Smooth muscle cell (in vitro differentiated cells): ENCODE data around the gene RPL36. TPM values are rescaled to one million over a fixed set of nuclear protein-coding genes. Genes with fewer than 3 reads are reported as not detected.
A peak's percentile ranks its signal among the peaks of the same experiment; 100 is the strongest.
"Not testable (repeated sequence)": the region's sequence is repeated elsewhere in the genome, so short reads cannot be mapped to it uniquely, and the experiment has no call there.

Experiments used
- DNase-seq: peaks from one replicate; lab custom pipeline; 2025; ENCODE audit not compliant: unreplicated experiment; lab: John Stamatoyannopoulos, UW
- H2AFZ ChIP-seq: fragments of 200-600 bp; sonication (generic); 2 replicates; pipeline ENCODE4 v1.6.0; 2016; ENCODE audit warnings: antibody characterized with exemption, low read depth, mild to moderate bottlenecking
- H3F3A ChIP-seq: fragments of 200-600 bp; sonication (generic); 2 replicates; pipeline ENCODE4 v1.6.0; 2017; ENCODE audit warnings: antibody characterized with exemption, low read depth
- H3K27ac ChIP-seq: fragments of 200-600 bp; sonication (generic); 2 replicates; pipeline ENCODE4 v1.5.1; 2016; ENCODE audit warnings: low read depth, mild to moderate bottlenecking
- H3K27me3 ChIP-seq: fragments of 200-600 bp; sonication (generic); 2 replicates; pipeline ENCODE4 v1.6.1; 2016; ENCODE audit warnings: low read depth, mild to moderate bottlenecking
- H3K36me3 ChIP-seq: fragments of 200-600 bp; sonication (generic); 2 replicates; pipeline ENCODE4 v1.5.1; 2016; ENCODE audit warnings: low read depth
- H3K4me1 ChIP-seq: fragments of 200-600 bp; sonication (generic); 2 replicates; pipeline ENCODE4 v1.5.1; 2016; ENCODE audit warnings: low read depth
- H3K4me2 ChIP-seq: fragments of 200-600 bp; sonication (generic); 2 replicates; pipeline ENCODE4 v1.6.0; 2016; ENCODE audit warnings: mild to moderate bottlenecking
- H3K4me3 ChIP-seq: fragments of 200-600 bp; sonication (generic); 2 replicates; pipeline ENCODE4 v1.5.1; 2016; ENCODE audit warnings: mild to moderate bottlenecking
- H3K79me2 ChIP-seq: fragments of 200-600 bp; sonication (generic); 2 replicates; pipeline ENCODE4 v1.6.0; 2016; ENCODE audit warnings: low read depth, mild to moderate bottlenecking
- H3K9ac ChIP-seq: fragments of 200-600 bp; sonication (generic); 2 replicates; pipeline ENCODE4 v1.6.0; 2016; ENCODE audit warnings: low read depth
- H3K9me3 ChIP-seq: fragments of 200-600 bp; sonication (generic); replicated peaks from 2 replicates; pipeline ENCODE4 v1.5.1; 2016; ENCODE audit warnings: low read depth
- H4K20me1 ChIP-seq: fragments of 200-600 bp; sonication (generic); 2 replicates; pipeline ENCODE4 v1.6.0; 2016; ENCODE audit warnings: low read depth
- WGBS: methylation state at CpG from one replicate; pipeline ENCODE4 v1.1.7; 2016; ENCODE audit warnings: low lambda C conversion rate; 5-methylcytosine and 5-hydroxymethylcytosine counted together
- polyA plus RNA-seq: library from polyadenylated mRNA; unstranded; fragments of >200 nt; fragmentation: Nextera tagmentation; extraction: Ambion mirVana; gene quantifications from 2 replicates; pipeline ENCODE4 v1.2.1, GENCODE V29; 2016
- total RNA-seq: library from RNA; depleted of rRNA; stranded (reverse); fragments of >200 nt; gene quantifications from 2 replicates; pipeline ENCODE4 v1.2.3, GENCODE V29; 2014
- TF ChIP-seq, protein P1 (sequence below): fragments of 200-600 bp; sonication (generic); IDR thresholded peaks from 2 replicates; pipeline ENCODE4 v1.5.1; 2017; ENCODE audit warnings: borderline replicate concordance, mild to moderate bottlenecking, antibody characterized with exemption; ENCODE audit not compliant: insufficient read depth, poor library complexity, severe bottlenecking

Gene RPL36
- total and polyA plus RNA-seq, 2 experiments from 2014 or later, result 641 to 1,079 TPM

DNA sequence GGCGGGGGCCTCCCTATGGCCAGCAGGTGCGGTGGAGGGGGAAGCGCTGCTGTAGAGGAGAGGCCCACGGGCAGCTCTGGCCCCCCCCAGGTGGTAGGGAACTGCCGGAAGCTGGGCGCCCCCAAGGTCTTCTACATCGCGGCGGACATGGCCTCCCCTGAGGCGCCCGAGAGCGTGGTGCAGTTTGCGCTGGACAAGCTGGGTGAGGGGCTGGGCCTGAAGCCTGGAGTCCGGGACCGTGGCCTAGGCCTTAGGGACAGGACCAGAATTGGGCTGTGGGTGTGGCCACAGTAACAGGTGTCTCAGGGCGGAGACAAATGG is 3.8 kb upstream of the RPL36 start:
- H4K20me1 ChIP-seq, result peaks cover 15% of the 10 kb centered on the region
- H3K27ac ChIP-seq, result no peak overlapping the region
- peak overlapping the region; percentile 58 for H3K4me3 ChIP-seq

GRCh38 chr19:5686647-5687359 is 3.3 kb upstream of the RPL36 start:
- Histone ChIP-seq H3K9ac (no peak overlapping the region), H3F3A (peaks cover 15% of the 10 kb centered on the region), H3K4me2 (peak overlapping the region; percentile 82), H3K9me3 (no peaks in the 10 kb centered on the region), H3K4me3 (peak overlapping the region; percentile 58), H4K20me1 (peaks cover 20% of the 10 kb centered on the region), H3K27me3 (no peaks in the 10 kb centered on the region), H3K4me1 (peaks cover 7% of the 10 kb centered on the region), H2AFZ (no peak overlapping the region), H3K79me2 (peaks cover 18% of the 10 kb centered on the region), H3K36me3 (no peaks in the 10 kb centered on the region), H3K27ac (no peak overlapping the region)
- DNase-seq, result peak; percentile 93
- WGBS, result 2% methylated on average over 33 of the region's 59 CpGs
- TF ChIP-seq, protein P1, sequence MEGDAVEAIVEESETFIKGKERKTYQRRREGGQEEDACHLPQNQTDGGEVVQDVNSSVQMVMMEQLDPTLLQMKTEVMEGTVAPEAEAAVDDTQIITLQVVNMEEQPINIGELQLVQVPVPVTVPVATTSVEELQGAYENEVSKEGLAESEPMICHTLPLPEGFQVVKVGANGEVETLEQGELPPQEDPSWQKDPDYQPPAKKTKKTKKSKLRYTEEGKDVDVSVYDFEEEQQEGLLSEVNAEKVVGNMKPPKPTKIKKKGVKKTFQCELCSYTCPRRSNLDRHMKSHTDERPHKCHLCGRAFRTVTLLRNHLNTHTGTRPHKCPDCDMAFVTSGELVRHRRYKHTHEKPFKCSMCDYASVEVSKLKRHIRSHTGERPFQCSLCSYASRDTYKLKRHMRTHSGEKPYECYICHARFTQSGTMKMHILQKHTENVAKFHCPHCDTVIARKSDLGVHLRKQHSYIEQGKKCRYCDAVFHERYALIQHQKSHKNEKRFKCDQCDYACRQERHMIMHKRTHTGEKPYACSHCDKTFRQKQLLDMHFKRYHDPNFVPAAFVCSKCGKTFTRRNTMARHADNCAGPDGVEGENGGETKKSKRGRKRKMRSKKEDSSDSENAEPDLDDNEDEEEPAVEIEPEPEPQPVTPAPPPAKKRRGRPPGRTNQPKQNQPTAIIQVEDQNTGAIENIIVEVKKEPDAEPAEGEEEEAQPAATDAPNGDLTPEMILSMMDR, result peak; percentile 70

More for the DNA sequence above, 3.8 kb upstream of the RPL36 start:
- Histone ChIP-seq H3K9me3 (no peaks in the 10 kb centered on the region), H3K9ac (no peak overlapping the region), H3K27me3 (no peaks in the 10 kb centered on the region), H3F3A (peaks cover 12% of the 10 kb centered on the region), H3K4me1 (peaks cover 1% of the 10 kb centered on the region), H2AFZ (no peak overlapping the region), H3K4me2 (peak overlapping the region; percentile 82), H3K79me2 (peaks cover 12% of the 10 kb centered on the region), H3K36me3 (no peaks in the 10 kb centered on the region)
- WGBS, result 46% methylated on average over 15 of the region's 16 CpGs
- DNase-seq, result no peak
- TF ChIP-seq, protein P1, result no peak

DNA sequence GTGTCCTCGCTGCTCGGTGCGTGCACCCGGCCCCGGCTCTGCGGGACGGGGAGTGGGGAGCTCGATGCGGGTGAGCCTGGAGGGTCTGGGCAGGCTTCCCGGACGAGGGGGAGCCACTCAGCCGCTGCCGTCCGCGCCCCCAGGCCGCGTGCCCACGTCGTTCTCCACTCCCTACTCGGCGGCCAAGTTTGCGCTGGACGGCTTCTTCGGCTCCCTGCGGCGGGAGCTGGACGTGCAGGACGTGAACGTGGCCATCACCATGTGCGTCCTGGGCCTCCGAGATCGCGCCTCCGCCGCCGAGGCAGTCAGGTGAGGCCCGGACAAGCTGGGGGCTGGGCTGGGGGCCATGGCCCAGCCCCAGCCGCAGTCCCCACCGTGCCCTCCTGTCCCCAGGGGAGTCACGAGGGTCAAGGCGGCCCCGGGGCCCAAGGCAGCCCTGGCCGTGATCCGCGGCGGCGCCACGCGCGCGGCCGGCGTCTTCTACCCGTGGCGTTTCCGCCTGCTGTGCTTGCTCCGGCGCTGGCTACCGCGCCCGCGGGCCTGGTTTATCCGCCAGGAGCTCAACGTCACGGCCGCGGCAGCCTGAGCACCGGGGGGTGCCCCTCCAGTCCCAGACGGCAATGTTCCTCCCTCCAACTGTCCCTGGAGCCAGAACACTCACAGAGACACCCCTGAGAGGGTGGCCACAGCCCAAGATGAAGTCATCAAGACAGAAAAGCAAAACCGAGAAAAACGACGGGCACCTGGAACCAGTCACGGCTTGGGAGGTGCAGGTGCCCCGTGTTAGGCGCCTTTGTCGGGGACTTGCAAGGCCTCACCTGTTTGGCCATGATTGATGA is 2.5 kb upstream of the RPL36 start:
- H3K27me3 ChIP-seq, result no peaks in the 10 kb centered on the region
- 75% methylated on average over 74 of the region's 76 CpGs for WGBS
- H3K4me3 ChIP-seq, result peak overlapping the region; percentile 58
- no peak overlapping the region for H2AFZ ChIP-seq
- H3K9me3 ChIP-seq, result no peaks in the 10 kb centered on the region
- peaks cover 25% of the 10 kb centered on the region for H3K79me2 ChIP-seq
- TF ChIP-seq, protein P1, result no peak
- peaks cover 20% of the 10 kb centered on the region for H3F3A ChIP-seq
- no peaks in the 10 kb centered on the region for H3K36me3 ChIP-seq
- no peak overlapping the region for H3K9ac ChIP-seq
- peaks cover 10% of the 10 kb centered on the region for H3K4me1 ChIP-seq
- H3K4me2 ChIP-seq, result peak overlapping the region; percentile 82
- peaks cover 28% of the 10 kb centered on the region for H4K20me1 ChIP-seq
- no peak for DNase-seq
- no peak overlapping the region for H3K27ac ChIP-seq

GRCh38 chr19:5688262-5688881 is 1.7 kb upstream of the RPL36 start:
- H3K4me3 ChIP-seq, H3K9ac ChIP-seq, H3K4me2 ChIP-seq, H3K9me3 ChIP-seq, H3K27ac ChIP-seq, H3K27me3 ChIP-seq, H3K36me3 ChIP-seq, DNase-seq, H2AFZ ChIP-seq: not testable (repeated sequence)
- WGBS, result 95% methylated on average over 13 of the region's 13 CpGs
- H3K4me1 ChIP-seq, result peaks cover 10% of the 10 kb centered on the region
- H4K20me1 ChIP-seq, result peaks cover 36% of the 10 kb centered on the region
- peaks cover 33% of the 10 kb centered on the region for H3K79me2 ChIP-seq
- peaks cover 20% of the 10 kb centered on the region for H3F3A ChIP-seq
